NCI-H1092 (cell line): ENCODE measurements around the gene TUFM.
"Not testable (repeated sequence)": the region's sequence is repeated elsewhere in the genome, so short reads cannot be mapped to it uniquely, and the experiment has no call there.

Experiments used
- DNase-seq: peaks from one replicate; lab custom pipeline; 2025; lab: John Stamatoyannopoulos, UW

Gene TUFM

GRCh38 chr16:28838558-28838918 lies 7.6 kb downstream of the TUFM start:
- no peak for DNase-seq

DNA sequence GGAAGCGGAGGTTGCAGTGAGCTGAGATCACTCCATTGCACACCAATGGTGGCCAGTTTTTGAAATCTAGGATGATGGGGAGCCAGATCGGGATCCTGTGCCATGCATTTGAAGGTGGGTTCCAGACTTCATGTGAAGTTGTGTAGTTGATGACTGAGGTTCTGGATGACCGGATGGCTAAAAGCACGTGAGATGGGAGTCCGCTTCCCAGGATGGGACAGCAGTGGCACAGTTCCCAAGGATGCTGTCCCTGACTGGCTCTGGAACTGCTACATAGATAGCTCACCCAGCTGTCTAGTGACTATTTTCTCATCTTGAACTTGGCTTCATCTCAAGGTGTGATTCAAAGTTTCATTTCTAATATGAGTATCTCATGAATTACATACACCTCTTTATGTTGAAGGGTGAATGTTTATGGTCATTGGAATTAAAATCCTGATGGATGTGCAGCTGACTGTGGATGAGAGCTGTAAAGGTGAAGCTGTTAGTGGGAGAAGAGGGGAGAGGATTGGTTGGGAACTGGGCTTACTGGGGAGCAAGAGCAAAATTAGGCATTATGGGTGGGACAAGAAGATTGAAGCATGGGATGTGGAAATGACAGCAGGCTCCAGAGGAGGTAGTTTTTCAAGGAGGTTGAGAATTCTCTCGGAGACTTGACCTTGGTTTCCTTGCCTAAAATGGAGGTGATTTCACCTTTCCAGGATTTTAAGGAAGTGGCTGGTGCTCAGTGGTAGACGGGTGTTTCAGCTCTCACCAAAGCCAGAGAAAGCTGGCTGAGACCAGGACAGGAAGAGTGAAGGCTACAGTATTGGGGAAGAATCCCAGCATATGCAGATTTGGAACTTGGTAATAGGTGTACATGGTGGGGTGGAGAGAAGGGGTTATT lies 8.2 kb downstream of the TUFM start:
- no peak for DNase-seq

GRCh38 chr16:28836761-28837064 lies 9.4 kb downstream of the TUFM start:
- no peak for DNase-seq

- DNase-seq: no peak
Observed at GRCh38 chr16:28835864-28836760, 10.0 kb downstream of the TUFM start.

GRCh38 chr16:28834873-28835863 lies 11.0 kb downstream of the TUFM start:
- no peak for DNase-seq

- no peak for DNase-seq
Observed at GRCh38 chr16:28834349-28834748, 11.8 kb downstream of the TUFM start.

GRCh38 chr16:28830531-28830930 lies 15.6 kb downstream of the TUFM start:
- DNase-seq: no peak

DNA sequence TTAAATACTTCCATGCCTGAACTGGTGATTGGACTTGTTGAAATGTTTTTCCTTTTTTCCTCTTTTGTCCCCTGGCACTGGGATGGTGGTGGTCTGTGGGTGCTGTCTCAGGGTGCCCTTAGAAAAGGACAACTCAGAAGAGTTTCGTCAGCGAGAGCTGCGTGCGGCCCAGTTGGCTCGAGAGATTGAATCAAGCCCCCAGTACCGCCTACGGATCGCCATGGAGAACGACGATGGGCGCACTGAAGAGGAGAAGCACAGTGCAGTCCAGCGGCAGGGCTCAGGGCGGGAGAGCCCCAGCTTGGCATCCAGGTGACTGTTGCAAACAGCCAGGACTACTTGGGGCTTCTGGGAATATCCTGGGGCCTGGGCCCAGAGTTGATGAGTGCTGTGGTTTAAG lies 16.4 kb downstream of the TUFM start:
- DNase-seq: no peak

DNA sequence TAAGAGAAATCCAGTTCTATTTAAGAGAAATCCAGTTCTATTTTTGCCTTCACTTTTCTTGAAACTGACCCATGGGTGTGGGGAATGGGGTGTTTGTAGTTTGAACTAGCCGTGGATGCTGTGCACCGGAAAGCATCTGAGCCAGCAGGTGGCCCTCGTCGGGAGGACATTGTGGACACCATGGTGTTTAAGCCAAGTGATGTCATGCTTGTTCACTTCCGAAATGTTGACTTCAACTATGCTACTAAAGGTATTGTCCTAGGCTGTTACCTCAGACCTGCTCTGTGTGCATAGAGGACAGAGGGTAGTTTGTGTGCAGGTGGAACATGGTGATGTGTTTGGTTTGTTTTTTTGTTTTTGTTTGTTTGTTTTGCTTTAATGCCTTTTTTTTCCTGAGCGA lies 20.0 kb downstream of the TUFM start:
- no peak for DNase-seq

DNA sequence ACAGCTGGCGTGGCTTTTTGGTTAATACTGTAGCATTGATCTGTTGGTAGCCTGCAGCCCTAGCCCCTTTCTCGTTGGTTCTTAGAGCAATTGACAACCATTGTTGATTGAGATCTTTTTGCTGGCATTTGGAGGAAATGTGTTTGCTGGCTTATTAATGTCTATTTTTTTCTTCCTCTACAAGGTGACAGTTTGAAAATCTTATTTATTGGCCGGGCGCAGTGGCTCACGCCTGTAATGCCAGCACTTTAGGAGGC lies 21.5 kb downstream of the TUFM start:
- DNase-seq: no peak

DNA sequence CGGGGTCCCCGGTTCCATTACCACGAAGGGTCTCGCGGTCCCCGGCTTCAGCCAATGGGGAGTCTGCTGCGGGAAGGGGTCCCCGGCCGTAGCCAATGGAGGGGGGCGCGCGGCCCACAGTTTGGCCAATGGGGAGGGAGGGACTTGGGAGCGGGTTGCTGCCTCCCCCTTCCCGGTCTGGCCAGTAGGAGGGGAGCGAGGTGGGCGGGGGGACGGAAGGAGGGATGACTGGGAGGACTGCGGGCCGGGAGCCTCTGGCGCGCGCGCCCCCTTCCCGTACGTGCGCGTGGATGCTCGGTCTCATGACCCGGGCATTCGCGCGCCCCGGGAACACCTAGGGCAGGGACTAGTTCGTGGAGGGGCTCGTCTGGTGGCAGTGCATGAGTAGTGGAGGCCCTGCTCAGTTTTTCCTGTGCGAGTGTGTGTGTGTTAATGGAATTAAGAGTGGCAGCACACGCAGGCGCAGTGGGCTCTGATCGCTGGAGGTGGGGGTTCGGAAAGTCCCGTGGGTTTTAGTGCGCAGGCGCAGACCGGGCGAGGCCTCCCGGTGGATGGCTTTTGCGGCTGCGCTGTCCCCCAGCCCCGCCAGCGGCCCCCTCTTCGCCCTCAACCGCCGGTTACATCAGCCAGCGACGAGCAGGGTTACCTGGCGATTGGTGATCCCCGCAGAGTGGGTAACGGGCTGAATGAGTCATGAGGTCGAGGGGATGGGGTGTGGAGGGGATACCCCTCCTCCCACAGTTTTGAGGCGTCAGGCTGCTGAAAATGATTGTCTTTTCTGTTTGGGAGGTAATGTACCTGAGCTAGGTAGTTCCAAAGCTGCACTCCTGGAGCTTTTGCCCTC lies 22.1 kb downstream of the TUFM start:
- DNase-seq: peak; percentile 97

DNA sequence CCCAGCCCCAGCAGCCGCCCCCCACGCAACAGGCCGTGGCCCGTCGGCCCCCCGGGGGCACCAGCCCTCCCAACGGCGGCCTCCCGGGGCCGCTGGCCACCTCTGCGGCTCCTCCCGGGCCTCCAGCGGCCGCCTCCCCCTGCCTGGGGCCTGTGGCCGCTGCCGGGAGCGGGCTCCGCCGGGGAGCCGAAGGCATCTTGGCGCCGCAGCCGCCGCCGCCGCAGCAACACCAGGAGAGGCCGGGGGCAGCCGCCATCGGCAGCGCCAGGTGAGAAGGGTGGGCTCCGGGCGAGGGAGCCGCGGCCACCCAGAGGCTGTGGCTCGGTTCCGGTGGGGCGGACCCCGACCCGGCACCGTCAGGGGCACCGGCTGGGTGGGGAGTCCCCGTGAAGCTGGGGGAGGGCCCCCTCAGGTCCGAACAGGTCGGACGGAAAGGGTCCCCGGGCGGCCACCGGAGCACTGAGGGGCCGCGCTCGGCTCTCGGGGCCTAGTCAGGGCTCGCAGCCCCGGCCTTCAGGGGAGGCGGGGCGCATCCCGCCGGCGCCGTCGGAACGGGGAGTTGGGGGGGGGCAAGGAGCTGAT lies 22.8 kb downstream of the TUFM start:
- no peak for DNase-seq

- DNase-seq: peak; percentile 93
Observed at GRCh38 chr16:28822520-28823290, 23.4 kb downstream of the TUFM start, which contains the start of gene ATXN2L. Gene ATXN2L, plus strand, starts transcription at chr16:28822999. Its CDS starts 261 bp downstream, at chr16:28823260.

GRCh38 chr16:28821874-28822519 lies 24.2 kb downstream of the TUFM start:
- DNase-seq: no peak

DNA sequence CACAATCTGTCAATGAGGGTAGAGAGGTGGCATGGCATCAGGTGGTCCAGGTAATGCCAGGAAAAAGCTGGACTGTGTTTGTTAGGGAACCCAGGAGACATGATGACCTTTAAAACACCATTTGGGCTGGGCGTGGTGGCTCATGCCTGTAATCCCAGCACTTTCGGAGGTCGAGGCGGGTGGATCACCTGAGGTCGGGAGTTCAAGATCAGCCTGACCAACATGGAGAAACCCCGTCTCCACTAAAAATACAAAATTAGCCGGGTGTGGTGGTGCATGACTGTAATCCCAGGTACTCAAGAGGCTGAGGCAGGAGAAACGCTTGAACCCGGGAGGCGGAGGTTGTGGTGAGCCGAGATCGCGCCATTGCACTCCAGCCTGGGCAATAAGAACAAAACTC lies 25.6 kb downstream of the TUFM start:
- DNase-seq: not testable (repeated sequence)

DNA sequence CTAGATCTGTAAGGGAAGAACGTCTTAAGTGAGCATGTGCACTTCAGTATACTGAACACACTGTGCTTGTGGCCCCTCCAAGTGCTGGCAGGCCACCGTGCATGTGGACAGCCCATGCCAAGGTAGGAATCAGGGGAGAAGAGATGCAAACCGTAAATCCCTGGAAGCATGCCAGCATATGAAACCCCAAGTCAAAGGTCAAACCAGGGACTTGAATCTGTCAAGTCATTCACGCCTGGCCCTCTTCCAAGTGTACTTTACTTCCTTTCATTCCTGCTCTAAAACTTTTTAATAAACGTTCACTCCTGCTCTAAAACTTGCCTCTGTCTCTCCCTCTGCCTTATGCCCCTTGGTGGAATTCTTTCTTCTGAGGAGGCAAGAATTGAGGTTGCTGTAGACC lies 26.1 kb downstream of the TUFM start:
- no peak for DNase-seq

DNA sequence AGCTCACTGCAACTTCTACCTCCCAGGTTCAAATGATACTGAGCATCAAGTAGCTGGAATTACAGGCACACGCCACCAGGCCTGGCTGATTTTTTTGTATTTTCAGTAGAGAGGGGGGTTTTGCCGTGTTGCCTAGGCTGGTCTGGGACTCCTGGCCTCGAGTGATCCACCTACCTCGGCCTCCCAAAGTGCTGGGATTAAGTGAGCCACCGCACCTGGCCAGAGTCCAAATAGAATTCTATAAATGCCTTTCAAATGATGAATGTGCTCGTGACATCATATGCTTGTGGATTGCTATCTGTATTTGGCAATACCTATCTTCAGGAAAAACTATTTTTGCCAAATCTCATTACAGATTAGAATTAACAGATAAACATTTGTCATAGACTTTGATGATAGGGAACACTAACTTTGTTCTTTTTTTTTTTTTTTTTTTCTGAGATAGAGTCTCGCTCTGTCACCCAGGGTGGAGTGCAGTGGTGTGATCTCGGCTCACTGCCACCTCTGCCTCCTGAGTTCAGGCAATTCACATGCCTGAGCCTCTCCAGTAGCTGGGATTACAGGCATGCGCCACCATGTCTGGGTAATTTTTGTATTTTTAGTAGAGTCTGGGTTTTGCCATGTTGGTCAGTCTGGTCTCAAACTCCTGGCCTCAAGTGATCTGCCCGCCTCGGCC lies 38.6 kb downstream of the TUFM start:
- not testable (repeated sequence) for DNase-seq

DNA sequence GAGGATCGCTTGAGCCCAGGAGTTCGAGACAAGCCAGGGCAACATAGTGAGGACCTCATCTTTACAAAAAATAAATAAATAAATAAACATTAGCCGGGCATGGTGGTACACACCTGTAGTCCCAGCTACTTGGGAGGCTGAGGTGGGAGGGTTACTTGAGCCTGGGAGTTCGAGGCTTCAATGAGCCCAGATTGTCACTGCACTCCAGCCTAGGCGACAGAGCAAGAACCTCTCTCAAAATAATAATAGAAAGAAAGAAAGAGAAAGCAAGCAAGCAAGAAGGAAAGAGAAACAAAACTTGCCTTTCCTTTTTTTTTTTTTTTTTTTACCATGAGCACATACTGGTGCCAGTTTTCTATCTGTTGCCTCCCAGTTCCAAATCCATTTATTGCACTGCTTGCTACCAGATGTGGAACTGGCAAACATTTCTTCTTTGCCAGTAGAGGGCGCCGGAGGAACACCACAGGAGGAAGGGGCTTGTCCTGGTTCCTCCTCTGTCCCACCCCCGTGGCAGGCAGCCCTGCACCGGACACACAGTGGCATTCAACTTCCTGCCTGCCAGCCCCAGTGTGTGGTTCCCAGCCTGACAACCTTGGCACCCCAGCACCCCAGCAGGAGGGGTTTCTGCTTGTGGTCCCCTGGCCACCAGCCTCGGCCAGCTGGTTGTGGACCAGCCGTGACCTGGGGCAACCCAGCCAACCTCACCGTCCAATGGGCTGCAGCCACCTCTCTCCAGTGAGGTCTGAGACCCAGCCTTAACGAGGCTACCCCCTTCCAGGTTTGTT lies 43.7 kb downstream of the TUFM start:
- not testable (repeated sequence) for DNase-seq
